Jurkat, Clone E6-1 (cell line): ENCODE data around the gene XRCC4.
"Not testable (repeated sequence)": the region's sequence is repeated elsewhere in the genome, so short reads cannot be mapped to it uniquely, and the experiment has no call there.

Source experiments
- DNase-seq: peaks from one replicate; pipeline ENCODE4 v3.0.0-alpha.2; 2011; ENCODE audit warnings: low read depth, low spot score
- H3K4me3 ChIP-seq: 2 replicates; pipeline ENCODE4 v1.5.1; 2011; ENCODE audit warnings: mild to moderate bottlenecking, low read length, control low read depth, moderate library complexity

Gene XRCC4

DNA sequence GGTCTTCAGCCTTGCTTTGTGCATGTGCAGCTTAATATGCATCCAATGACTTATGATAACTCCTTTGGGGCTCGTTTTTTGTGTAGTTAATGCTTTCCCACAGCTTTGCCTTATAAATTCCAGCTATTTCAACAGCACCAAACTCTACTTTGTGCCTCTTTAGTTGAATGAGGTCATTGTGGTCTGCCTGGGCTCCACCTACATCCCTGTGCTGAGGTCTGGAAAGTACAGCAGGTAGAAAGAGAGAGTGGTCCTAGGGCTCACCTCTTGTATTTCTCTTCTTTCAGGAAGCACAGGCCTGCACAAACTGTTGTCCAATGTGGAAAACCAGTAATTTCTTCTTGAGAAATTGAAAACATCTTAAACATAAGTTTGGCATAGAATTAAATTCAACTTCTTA is 167.2 kb downstream of the XRCC4 start:
- H3K4me3 ChIP-seq, result no peak overlapping the region
- DNase-seq, result no peak

DNA sequence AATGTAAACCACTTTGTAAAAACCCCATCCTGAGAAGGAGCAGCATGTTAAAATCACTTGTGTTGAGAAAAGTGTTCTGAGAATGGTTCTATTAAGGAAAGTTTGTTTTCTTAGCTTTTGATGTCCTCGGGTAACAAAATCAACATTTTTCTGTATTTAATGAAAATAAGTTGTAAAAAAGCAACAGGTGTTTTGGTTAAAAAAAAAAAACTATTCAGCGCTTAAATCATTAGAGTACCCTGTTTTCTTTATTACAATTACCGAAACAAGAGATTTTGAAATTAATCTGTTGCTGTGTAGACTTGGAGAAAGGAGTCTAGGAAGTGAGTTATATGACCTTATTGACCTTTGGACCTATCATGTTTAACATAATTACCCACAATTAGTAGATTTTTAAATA is 167.7 kb downstream of the XRCC4 start:
- no peak for DNase-seq
- no peak overlapping the region for H3K4me3 ChIP-seq

DNA sequence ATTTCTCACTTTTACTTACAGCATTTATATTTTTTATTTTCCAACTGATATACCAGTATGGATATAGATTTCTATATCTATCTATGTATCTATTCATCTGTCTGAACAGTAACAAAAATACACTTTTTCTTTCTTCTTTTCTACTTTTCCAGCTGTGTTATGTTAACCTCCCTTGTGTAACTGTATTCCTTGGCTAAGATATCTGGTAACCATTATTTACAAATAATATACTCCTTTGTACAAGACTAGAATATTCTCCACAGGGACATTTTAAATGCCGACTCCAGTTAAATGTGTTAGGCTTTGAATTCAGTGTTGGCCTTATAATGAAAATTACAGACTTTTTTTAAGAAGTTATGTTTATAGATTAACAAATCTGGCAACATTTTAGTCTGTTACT is 168.7 kb downstream of the XRCC4 start:
- DNase-seq, result no peak
- no peak overlapping the region for H3K4me3 ChIP-seq

DNA sequence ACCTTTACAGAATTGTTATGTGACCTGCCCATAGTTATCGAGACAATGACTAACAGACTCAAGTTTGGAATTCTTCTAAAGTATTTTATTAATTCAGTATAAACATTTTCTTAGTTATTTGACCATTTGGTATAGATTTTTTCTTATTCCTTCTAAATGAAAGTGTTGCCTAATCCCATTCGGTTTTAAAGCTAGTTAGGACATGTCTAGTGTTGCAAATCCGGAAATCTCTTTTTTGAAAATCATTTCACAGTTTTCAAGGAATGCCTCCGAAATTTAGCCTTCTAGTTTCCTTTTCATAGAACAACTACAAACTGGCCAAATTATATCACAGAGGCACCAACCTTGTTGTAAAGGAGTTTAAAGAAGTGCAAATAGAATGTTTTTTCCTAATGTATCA is 171.8 kb downstream of the XRCC4 start:
- no peak for DNase-seq
- H3K4me3 ChIP-seq, result no peak overlapping the region

DNA sequence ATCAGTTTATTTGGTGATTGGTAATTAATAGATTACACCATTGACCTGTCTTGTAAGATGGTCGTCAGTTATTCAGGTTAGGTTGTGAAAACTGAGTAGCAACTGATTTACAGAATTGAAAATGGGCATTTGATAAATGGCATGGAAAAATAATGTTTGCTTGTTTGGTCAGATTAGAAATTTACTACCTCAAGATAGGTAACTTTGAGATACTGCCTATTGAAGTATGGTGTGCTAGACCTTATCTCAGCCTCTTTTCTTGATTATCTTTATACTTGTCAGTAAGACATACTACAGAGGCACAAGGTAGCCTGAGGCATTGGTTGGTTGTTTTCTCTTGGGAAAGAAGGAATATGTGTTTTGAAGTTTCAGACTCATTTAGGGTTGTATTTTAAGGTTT is 174.5 kb downstream of the XRCC4 start:
- H3K4me3 ChIP-seq, result no peak overlapping the region
- DNase-seq, result no peak

DNA sequence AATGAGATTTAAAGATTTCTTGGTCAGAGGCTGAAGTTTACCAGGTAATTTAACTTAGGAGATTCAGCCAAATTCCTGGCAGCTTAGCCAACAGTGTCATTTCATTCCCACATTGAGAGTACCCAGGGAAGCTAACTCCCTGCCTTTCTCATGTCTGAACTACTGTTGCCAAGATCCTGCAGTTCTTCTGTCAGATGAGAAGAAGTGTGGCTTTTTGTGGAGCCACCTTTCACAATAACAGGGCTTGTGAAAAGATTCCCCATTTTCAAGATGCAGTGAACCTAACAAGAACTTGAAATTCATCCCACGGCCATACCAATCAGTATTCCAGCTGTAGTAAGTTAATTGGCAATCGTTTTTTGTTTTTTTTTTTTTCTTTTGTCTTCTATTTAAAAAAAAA is 176.4 kb downstream of the XRCC4 start:
- H3K4me3 ChIP-seq, result no peak overlapping the region
- no peak for DNase-seq

DNA sequence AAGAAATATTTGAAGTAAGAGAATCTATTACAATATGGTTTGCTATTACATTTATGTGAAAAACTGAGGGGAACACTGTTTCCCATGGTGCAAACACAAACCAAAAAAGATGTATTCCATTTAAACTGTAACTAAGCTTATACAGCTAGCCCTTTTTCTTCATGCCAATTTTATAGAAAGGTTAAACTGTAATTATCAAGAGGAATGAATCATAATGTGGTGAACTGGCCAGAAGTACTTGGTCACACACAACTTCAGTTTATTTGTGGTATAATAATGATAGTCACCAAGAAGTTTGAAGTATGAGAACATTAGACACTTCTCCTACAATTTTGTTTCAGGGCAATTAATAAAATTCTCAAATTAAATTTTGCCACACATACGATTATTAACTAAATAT is 177.9 kb downstream of the XRCC4 start:
- DNase-seq, result no peak
- no peak overlapping the region for H3K4me3 ChIP-seq

DNA sequence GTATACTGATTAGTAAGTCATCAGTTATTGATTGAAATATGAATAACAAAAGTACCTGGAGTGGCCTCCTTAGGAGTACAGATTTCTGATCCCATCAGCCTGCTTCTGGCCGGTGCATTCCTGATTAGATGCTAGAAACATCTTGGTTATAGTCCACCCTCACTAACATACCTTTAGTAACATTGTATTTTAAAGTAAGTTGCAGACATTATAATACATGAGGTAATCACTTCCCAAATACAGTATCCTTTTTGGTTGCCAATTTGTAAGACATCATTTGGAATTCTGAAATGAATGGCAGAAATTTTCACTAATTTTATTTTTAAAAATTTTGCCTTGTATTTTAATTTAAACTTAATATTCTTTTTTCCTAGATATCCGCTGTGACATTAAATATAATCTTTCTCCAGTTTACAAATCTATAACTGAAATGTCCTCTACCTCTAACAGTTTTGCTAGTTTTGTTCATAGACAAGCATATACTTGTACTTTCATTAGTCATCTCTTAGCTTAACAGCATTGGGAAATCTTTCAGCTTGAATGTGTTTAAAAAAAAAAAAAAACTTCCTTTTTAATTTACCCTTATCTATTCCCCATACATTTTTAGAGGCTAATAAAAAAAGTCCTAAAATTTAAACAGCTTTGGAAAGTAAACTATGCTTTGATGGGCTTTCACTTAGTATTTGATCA is 178.9 kb downstream of the XRCC4 start:
- H3K4me3 ChIP-seq, result no peak overlapping the region
- DNase-seq, result no peak

DNA sequence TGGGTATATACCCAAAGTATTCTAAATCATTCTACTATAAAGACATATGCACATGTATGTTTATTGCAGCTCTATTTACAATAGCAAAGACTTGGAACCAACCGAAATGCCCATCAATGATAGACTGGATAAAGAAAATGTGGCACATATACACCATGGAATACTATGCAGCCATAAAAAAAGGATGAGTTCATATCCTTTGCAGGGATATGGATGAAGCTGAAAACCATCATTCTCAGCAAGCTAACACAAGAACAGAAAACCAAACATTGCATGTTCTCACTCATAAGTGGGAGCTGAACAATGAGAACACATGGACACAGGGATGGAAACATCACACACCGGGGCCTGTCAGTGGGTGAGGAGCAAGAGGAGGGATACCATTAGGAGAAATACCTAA is 180.3 kb downstream of the XRCC4 start:
- H3K4me3 ChIP-seq, DNase-seq: not testable (repeated sequence)

DNA sequence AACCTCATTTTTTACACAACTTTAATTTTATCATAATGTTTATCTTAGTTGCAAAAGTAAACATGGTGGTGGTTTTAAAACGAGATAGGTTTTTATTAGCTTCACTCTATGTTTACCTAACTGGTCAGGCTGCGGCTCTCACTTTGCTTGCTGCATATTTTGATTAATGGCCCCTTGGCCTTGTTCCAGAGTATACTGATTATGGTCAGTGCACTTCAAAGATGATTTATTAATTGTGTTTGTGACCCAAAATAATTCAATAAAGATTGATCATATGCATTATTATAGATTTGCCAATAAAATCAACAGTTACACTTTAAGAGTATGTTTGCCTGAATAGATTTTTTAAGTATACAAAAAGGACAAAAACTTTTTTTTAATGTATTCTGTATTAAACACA is 188.0 kb downstream of the XRCC4 start:
- no peak overlapping the region for H3K4me3 ChIP-seq
- no peak for DNase-seq

DNA sequence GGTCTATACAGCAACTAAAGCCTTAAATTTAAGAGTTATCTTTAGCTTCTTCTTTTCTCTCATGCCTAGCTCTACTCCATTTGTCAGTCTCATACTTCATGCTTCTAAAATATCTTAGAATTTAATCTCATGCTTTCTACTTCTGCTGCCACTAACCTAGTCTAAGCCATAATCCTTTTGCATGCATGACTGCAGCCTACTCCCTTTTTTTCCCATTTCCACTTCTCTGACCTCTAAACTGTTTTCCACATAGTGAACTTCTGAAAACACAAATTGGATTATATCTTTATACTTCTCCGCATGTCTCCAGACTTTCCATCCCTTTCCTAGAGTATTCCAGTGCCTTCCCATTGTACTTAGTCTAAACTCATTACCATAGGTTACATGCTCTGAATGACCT is 193.0 kb downstream of the XRCC4 start:
- DNase-seq, result no peak
- no peak overlapping the region for H3K4me3 ChIP-seq

DNA sequence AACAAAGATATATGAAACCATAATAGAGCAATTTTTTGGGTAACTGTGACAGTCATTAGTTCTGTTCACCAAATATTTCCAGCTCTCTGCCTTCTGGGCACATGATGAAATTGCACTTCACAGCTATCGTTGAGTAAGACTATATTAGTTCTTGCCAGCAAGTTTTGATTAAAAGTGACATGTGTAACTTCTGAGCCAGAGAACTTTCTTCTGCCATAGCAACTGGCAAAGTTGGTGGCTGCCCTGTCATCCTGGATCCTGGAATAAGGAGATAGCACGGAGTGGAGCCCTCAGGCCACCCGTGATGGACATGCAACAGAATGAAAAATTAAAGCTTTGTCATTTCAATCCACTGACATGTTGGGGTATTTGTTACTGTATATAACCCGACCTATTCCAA is 199.8 kb downstream of the XRCC4 start:
- DNase-seq, result no peak
- H3K4me3 ChIP-seq, result no peak overlapping the region

DNA sequence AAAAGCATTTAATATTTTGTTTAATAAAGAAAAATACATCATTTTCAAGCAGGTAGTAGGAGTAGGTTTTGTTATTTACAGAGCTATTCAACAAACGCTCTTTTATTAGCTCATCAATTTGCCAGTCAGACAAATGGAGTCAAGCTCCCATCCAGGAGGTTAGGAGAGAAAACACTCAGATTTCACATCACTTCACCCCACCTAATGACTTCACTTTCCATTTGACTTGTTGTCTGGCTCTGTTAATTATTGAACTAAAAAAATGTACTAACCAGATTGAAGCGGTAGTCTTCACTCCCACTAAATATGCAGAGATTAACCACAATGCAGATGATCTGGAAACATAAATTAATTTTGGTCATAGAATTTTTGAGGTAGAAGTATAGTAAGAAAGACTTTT is 200.6 kb downstream of the XRCC4 start:
- no peak overlapping the region for H3K4me3 ChIP-seq
- no peak for DNase-seq

DNA sequence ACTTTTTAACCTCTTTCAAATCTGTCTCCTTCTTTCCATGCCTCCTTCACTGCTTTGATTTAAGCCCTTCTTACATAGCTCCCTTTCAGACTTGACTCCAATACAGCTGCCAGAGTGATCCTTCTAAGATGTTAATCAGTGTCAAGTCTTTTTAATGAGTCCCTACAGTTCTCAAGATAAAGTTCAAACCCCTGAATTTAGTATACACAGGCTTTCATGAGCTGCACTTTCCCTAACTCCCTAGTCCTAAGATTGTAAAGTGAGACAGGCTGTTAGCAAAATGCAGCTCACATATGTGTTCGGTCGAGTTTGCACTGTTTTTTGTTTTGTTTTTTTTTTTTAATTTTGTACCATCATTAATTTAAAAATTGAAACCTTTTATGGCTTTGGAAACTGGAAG is 203.8 kb downstream of the XRCC4 start:
- no peak overlapping the region for H3K4me3 ChIP-seq
- DNase-seq, result no peak

DNA sequence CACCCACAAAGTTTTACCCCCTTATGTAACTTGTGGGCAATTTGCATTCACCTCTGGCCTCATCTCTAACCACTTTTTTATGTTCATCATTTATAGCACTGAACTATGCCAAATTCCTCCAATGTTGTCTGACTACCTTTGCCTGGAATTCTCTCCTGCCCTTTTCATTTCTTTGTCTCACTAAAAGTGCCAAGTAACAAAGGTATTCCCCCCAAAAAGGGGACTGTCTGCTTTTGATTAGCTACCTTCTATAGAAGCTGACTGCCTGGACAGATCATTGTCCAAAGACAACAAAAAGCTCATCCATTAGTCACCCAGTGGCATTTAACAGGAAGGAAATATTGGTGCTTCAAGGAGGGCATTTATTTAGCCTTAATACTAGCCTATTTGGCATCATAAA is 204.3 kb downstream of the XRCC4 start:
- no peak overlapping the region for H3K4me3 ChIP-seq
- DNase-seq, result no peak

DNA sequence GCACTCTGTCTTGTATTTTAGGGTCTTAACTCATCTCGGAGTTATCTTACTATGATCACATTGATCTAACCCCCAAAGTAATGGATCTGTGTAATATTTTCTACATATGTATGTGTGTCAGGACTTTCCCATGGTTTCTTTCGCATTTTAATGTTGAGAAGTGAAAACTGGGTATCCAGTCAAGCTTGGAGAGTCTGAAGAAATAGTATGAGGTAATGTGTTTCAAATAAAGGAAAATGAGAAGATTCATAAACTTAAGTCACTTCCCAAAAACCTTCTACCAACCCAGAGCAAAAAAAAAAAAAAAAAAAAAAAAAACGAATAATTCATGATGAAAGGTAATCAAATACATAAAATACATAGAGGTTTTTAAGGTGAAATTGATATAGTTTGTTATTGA is 206.4 kb downstream of the XRCC4 start:
- no peak overlapping the region for H3K4me3 ChIP-seq
- DNase-seq, result no peak

DNA sequence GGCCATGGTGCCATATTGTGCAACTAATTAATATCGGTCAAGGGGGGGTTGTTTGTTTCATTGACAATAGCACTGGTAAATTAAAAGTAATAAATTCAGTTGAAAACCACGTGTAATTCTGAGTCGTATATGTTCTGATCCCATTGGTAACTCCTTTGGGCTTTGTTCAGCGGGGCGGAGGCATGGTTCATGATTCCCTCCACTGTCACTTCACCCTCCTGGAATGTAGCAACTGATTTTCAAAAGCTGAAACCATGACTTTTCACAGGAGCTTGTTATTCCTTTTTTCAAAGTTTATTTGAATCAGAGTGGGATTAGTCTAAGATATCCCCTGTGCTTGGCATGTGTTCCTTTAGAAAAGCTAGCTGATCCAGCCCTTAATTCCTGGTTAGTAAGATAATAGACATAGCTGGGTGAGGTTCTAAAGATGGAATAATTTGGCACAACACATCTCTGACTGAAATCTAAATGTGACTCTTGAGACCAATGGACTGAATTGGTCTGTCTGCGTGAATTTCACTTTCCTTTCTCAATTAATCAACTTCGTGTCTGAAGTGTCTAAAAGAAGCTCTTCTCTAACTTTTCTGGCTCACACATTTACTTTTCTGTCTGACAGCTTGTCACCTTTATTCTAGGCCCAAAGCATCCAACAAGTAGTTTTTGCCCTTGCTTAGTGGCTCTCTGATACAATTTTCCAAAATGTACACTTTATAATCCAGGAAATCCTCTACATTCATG is 208.5 kb downstream of the XRCC4 start:
- no peak overlapping the region for H3K4me3 ChIP-seq

DNA sequence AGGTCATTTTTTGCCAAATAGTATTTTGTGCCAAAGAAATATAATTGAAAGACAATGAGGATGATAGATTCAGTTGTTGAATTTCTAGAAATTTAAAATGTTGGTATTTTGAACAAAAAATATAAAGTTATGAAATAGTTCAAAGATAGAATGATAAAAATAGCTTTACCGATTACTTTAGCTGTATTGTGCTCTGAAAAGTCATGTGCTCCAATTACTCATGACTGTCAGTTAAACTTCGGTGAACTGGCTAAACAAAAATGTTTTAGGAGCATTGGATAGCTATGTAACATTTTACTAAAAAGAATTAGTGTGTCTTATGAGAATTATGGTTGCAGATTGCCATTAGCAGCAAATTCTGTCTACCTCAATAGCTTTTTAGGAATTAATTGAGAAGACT is 216.9 kb downstream of the XRCC4 start:
- H3K4me3 ChIP-seq, result no peak overlapping the region
- DNase-seq, result no peak

More for the DNA sequence above, 208.5 kb downstream of the XRCC4 start:
- no peak for DNase-seq

DNA sequence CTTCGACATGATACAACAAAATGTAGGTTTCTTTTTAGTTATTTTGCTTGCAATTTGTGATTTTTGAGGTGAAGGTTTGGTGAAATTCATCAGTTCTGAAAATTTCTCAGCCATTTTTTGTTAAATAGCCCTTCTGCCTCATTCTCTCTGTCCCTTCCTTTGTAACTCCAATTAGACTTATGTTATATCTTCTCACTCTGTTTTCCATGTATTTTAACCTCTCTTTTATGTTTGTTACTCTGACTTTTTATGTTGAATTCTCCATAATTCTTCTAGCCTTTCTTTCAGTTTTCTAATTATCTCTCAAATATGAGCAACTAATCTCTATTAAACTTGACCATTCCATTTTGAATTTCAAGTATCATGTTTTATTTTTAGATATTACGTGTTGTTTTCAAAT is 222.0 kb downstream of the XRCC4 start:
- no peak for DNase-seq

DNA sequence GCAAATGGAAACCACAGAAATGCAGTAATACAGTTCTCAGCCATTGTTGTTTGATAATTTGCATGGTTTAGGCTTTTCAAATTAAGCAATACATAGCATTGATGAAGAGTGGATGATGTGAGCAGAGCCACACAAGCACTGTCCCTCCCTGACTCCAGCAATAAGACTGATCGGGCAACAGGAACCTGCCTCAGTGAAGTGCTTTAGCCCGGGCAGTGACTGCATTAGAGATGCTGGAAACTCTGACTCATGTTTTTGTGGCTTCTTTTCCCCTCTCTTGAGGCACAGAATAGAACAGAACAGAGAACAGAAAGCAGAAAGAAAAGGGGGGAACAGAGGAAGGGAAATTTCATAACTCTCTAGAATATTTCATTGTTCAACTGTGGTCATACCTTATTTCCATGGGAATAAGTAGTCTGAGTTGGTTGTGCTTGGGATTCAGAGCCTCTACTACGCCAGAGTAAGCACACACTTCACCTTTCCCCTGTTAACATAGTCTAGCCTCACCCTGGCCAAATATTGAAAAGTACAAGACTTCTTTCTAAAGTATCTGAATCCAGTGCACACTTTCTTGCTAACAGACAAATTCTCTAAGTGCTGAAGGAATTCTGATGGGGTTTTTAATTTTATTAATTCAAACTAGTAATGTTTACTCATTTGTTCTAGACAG is 229.4 kb downstream of the XRCC4 start:
- no peak for DNase-seq
- H3K4me3 ChIP-seq, result no peak overlapping the region

More for the DNA sequence above, 222.0 kb downstream of the XRCC4 start:
- H3K4me3 ChIP-seq, result no peak overlapping the region
